GM21367 (cell line): Measurements from ENCODE around the gene PNLIPRP2.

ENCODE experiments used
- ATAC-seq: cut with Tn5 transposase; IDR thresholded peaks from one replicate; pipeline ENCODE4 v1.9.1; 2021; ENCODE audit not compliant: unreplicated experiment

The PNLIPRP2 gene

GRCh38 chr10:116679351-116679750, 58.6 kb downstream of the PNLIPRP2 start:
- no peak for ATAC-seq

GRCh38 chr10:116683166-116683565, 62.4 kb downstream of the PNLIPRP2 start:
- no peak for ATAC-seq

DNA sequence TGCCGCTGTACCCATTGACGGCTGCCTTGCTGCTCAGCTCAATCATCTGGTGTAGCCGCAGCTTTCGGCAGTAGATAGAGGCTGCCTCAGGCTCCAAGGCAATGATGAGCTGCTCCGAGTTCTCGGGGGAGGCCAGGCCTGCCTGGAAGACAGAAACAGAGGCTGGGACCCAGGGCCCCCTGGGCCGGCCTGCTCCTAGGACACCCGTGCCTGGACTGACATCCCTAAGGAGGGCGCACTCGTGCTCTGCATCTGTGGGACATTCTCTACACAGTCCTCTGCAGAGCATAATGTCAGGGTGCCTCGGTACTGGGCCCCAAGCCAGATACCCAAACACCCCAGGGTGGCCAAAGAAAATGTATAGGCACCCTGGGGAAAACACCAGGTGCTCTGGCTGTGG, 63.1 kb downstream of the PNLIPRP2 start:
- no peak for ATAC-seq

- no peak for ATAC-seq
Measured at GRCh38 chr10:116684781-116685180, 64.0 kb downstream of the PNLIPRP2 start.

GRCh38 chr10:116685807-116686206, 65.1 kb downstream of the PNLIPRP2 start:
- ATAC-seq: no peak

DNA sequence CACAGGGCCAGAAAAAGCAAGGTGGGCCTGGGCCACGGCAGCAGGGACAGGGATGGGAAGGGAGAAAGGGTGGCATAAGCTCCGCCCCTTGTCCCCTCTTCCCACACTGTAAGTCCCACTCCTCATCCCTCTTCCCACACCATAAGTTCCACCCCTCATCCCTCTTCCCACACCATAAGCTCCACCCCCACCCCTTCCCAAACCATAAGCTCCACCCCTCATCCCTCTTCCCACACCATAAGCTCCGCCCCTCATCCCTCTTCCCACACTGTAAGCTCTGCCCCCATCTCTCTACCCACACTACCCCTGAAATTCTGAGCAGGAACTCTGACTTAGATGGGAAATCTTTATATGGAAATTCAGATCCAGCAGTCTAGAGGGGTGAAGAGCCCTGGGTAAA, 65.9 kb downstream of the PNLIPRP2 start:
- no peak for ATAC-seq

GRCh38 chr10:116687633-116688032, 66.9 kb downstream of the PNLIPRP2 start:
- ATAC-seq: no peak

- no peak for ATAC-seq
Measured at GRCh38 chr10:116688241-116688711, 67.5 kb downstream of the PNLIPRP2 start.

DNA sequence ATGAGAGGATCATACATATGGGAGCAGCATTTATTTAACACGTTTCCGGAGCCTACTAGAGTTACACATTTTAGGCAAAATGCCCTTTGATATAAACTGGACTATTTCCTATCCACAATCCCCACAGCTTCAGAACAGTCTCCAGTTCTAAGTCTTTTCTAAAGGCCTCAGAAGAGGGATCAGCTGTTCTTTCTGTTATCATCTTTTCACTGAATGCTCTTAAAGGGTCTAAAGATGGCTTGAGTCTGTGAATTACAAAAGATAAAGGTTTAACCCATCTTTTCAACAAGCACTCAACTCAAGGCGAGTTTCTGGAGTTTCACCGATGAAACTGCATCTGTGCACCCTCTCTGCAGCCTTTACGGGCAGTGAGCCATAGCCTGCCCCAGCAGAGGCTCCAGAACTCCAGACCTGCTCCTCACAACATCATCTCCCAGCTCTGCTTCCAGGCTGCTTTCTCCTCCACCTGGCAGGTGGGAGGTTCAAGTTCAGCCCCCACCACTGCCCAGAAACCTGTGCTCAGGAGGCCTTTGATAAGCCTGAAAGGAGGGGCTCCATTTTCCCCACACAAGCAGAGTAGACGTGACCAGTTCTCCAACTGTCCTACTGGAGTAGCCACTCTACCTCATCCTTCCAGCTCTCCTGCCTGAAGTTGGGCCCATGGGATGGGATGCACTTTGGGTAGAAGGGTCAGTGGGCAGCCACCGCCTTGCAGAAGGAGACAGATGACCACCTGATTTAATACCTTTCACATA, 68.2 kb downstream of the PNLIPRP2 start:
- ATAC-seq: no peak

DNA sequence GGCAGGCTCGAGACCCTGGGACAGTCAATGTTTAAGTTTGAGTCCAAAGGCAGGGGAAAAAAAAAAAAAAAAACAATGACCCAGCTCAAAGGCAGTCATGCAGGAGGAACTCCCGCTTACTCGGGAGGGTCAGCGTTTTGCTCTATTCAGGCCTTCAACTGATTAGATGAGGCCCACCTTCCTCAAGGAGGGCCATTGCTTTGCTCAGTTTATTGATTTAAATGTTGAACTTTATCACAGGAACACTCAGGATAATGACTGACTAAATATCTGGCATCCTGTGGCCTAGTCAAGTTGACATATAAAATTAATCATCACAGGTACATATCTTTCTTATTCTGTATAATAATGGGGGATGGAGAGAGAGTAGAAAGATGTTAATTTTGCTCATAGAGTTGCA, 69.0 kb downstream of the PNLIPRP2 start:
- ATAC-seq: no peak

GRCh38 chr10:116690356-116691322, 69.9 kb downstream of the PNLIPRP2 start:
- no peak for ATAC-seq

DNA sequence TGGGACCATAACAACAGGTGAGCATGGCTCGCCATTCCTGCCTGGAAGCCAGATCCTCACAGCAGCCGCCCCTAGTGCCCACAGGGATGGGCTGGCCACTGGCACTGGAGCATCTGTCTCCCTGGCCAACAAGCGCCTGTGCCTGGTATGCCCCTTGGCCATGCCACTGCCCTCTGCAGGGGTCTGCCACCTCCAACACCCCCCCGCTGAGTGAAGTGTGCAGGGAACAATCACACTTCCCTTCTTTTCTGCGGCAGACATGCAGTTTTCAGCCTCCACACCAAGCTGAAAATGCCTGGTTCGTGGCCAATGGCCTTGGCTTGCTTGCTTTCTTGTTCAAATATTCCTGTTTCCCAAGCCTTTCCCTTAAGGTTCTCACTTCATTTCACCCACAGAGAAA, 70.9 kb downstream of the PNLIPRP2 start:
- no peak for ATAC-seq

GRCh38 chr10:116692225-116692624, 71.5 kb downstream of the PNLIPRP2 start:
- ATAC-seq: no peak

DNA sequence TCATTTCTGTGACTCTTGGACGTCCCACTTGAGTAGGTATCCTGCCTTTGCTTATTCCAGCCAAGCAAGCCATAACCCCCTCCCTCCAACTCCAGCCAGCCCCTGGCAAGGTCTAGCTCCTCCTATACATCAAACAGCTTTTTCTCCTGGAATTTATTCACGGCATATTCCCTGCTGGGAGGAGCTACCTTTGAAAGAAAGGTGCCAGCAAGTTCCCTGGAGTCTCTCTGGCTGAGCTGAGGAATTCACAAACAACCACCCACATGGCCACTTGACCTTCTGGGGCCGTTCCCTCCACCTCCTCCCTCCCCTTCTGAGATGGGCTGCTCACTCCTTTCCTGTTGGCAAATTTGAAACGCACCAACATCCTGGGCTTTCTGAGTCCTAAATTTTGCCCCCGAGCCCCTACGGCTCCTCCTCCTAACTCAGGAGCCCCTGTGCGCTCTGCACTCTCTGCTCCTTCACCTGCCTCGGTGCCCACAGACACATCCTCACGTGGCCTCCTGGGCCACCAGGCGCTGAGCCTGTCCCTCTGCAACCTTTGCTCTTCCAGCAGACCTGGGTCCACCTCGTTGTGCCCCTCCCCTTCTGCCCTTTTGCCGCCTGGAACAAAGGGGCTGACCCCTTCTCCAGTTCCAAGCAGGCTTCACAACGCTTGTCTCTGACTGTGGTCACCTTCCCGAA, 73.6 kb downstream of the PNLIPRP2 start:
- no peak for ATAC-seq
